Vagina (tissue), 2 donors: ENCODE results near the gene EMD. TPM values are rescaled to one million over a fixed set of nuclear protein-coding genes. Genes with fewer than 3 reads are reported as not detected.
A peak's percentile ranks its signal among the peaks of the same experiment; 100 is the strongest.

Source experiments
- DNase-seq, 2 donors: peaks; one replicate each; pipeline ENCODE4 v3.0.0-alpha.2; 2017; ENCODE audit errors: extremely low spot score in 2 of 2
- H3K27ac ChIP-seq: fragments of 200-600 bp; sonication (generic); one replicate; pipeline ENCODE4 v1.5.1; 2019
- H3K27me3 ChIP-seq: fragments of 200-600 bp; sonication (generic); one replicate; pipeline ENCODE4 v1.5.1; 2019
- H3K36me3 ChIP-seq, 2 donors: fragments of 200-600 bp; sonication (generic); one replicate each; pipeline ENCODE4 v1.5.1; 2017 to 2019
- H3K4me1 ChIP-seq: fragments of 200-600 bp; sonication (generic); one replicate; pipeline ENCODE4 v1.5.1; 2019
- H3K4me3 ChIP-seq, 2 donors: fragments of 200-600 bp; sonication (generic); 1 replicate in 1 of 2; 2 replicates in 1 of 2; pipeline ENCODE4 v1.5.1; 2016 to 2019
- H3K9me3 ChIP-seq: fragments of 200-600 bp; sonication (generic); one replicate; pipeline ENCODE4 v1.5.1; 2019
- POLR2A ChIP-seq, 2 donors: fragments of 450-650 bp; IDR thresholded peaks; one replicate each; pipeline ENCODE4 v1.6.1; 2017; ENCODE audit warnings: antibody characterized with exemption in 2 of 2, mild to moderate bottlenecking in 2 of 2, moderate library complexity in 2 of 2
- POLR2AphosphoS5 ChIP-seq, 2 donors: sonication (generic); formaldehyde crosslinking; IDR thresholded peaks; one replicate each; pipeline ENCODE4 v1.9.0; 2017; ENCODE audit warnings: antibody characterized with exemption in 2 of 2, mild to moderate bottlenecking in 2 of 2, low read depth in 1 of 2; ENCODE audit not compliant: insufficient read depth in 1 of 2
- intact Hi-C: fragments of 100-400 bp; cut with DNase I; formaldehyde crosslinking; loops from one replicate; pipeline ENCODE4 v1.15.1; 2023
- total RNA-seq: library from RNA; depleted of rRNA; stranded (reverse); fragments of >200 nt; gene quantifications from one replicate; pipeline ENCODE4 v1.2.3, GENCODE V29; 2016
- TF ChIP-seq, protein P1 (sequence below), 3 experiments: fragments of 450-650 bp in 2 of 3; fragments of 200-600 bp in 1 of 3; sonication (generic) in 1 of 3; IDR thresholded peaks; one replicate each; pipeline ENCODE4 v1.5.1; 2017 to 2019; ENCODE audit warnings: antibody characterized with exemption in 3 of 3, mild to moderate bottlenecking in 2 of 3, moderate library complexity in 2 of 3

EMD gene
- total RNA-seq, 1 donor from 2014 or later: 59.2 TPM

GRCh38 chrX:154350429-154351182 lies 28.5 kb upstream of the EMD start:
- no peaks in the 10 kb centered on the region for H3K9me3 ChIP-seq
- TF ChIP-seq, protein P1, sequence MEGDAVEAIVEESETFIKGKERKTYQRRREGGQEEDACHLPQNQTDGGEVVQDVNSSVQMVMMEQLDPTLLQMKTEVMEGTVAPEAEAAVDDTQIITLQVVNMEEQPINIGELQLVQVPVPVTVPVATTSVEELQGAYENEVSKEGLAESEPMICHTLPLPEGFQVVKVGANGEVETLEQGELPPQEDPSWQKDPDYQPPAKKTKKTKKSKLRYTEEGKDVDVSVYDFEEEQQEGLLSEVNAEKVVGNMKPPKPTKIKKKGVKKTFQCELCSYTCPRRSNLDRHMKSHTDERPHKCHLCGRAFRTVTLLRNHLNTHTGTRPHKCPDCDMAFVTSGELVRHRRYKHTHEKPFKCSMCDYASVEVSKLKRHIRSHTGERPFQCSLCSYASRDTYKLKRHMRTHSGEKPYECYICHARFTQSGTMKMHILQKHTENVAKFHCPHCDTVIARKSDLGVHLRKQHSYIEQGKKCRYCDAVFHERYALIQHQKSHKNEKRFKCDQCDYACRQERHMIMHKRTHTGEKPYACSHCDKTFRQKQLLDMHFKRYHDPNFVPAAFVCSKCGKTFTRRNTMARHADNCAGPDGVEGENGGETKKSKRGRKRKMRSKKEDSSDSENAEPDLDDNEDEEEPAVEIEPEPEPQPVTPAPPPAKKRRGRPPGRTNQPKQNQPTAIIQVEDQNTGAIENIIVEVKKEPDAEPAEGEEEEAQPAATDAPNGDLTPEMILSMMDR (IDR thresholded peaks at IDR 0.05): no peak
- TF ChIP-seq POLR2A (IDR thresholded peaks at IDR 0.05) (no peak), POLR2AphosphoS5 (IDR thresholded peaks at IDR 0.05; ENCODE audit: insufficient read depth in 1 of 2, low read depth in 1 of 2) (no peak)
- H3K4me3 ChIP-seq: no peak overlapping the region
- DNase-seq: no peak
- H3K4me1 ChIP-seq: no peaks in the 10 kb centered on the region
- H3K27me3 ChIP-seq: no peaks in the 10 kb centered on the region
- intact Hi-C loops: no loop called here
- no peak overlapping the region for H3K27ac ChIP-seq
- H3K36me3 ChIP-seq: peaks cover 0 to 56% of the 10 kb centered on the region in 2 donors

GRCh38 chrX:154351183-154352011 lies 27.7 kb upstream of the EMD start:
- no peak for DNase-seq
- no peak for TF ChIP-seq POLR2A (IDR thresholded peaks at IDR 0.05)
- TF ChIP-seq, protein P1 (IDR thresholded peaks at IDR 0.05): no peak
- no peak for TF ChIP-seq POLR2AphosphoS5 (IDR thresholded peaks at IDR 0.05; ENCODE audit: insufficient read depth in 1 of 2, low read depth in 1 of 2)
- Histone ChIP-seq H3K27me3 (no peaks in the 10 kb centered on the region), H3K27ac (peak overlapping the region; percentile 27), H3K4me3 (no peak overlapping the region), H3K36me3 (peaks cover 0 to 57% of the 10 kb centered on the region in 2 donors), H3K4me1 (no peaks in the 10 kb centered on the region), H3K9me3 (no peaks in the 10 kb centered on the region)
- intact Hi-C loops: no loop called here

GRCh38 chrX:154352012-154352401 lies 27.1 kb upstream of the EMD start:
- H3K9me3 ChIP-seq: no peaks in the 10 kb centered on the region
- no peaks in the 10 kb centered on the region for H3K4me1 ChIP-seq

GRCh38 chrX:154352466-154352865 lies 26.6 kb upstream of the EMD start:
- Histone ChIP-seq H3K36me3 (peaks cover 0 to 64% of the 10 kb centered on the region in 2 donors), H3K27me3 (no peaks in the 10 kb centered on the region), H3K9me3 (no peaks in the 10 kb centered on the region), H3K27ac (no peak overlapping the region), H3K4me3 (no peak overlapping the region), H3K4me1 (no peaks in the 10 kb centered on the region)
- intact Hi-C loops: no loop called here
- TF ChIP-seq POLR2AphosphoS5 (IDR thresholded peaks at IDR 0.05; ENCODE audit: insufficient read depth in 1 of 2, low read depth in 1 of 2): peak in 1 of 2 donors; percentile 6
- TF ChIP-seq, protein P1 (IDR thresholded peaks at IDR 0.05): no peak
- TF ChIP-seq POLR2A (IDR thresholded peaks at IDR 0.05): no peak
- DNase-seq: no peak

More at GRCh38 chrX:154352012-154352401, 27.1 kb upstream of the EMD start:
- Histone ChIP-seq H3K4me3 (no peak overlapping the region), H3K36me3 (peaks cover 0 to 59% of the 10 kb centered on the region in 2 donors), H3K27ac (no peak overlapping the region), H3K27me3 (no peaks in the 10 kb centered on the region)
- intact Hi-C loops: no loop called here
- no peak for DNase-seq
- TF ChIP-seq, protein P1 (IDR thresholded peaks at IDR 0.05): no peak
- TF ChIP-seq POLR2AphosphoS5 (IDR thresholded peaks at IDR 0.05; ENCODE audit: insufficient read depth in 1 of 2, low read depth in 1 of 2): no peak
- no peak for TF ChIP-seq POLR2A (IDR thresholded peaks at IDR 0.05)
